Mononuclear cell (primary cell): ENCODE measurements around the gene MAP6. TPM values are rescaled to one million over a fixed set of nuclear protein-coding genes. Genes with fewer than 3 reads are reported as not detected.
A peak's percentile ranks its signal among the peaks of the same experiment; 100 is the strongest.
"Not testable (repeated sequence)": the region's sequence is repeated elsewhere in the genome, so short reads cannot be mapped to it uniquely, and the experiment has no call there.

Experiments used
- H3K27me3 ChIP-seq: 2 replicates; pipeline ENCODE4 v1.6.0; 2011; ENCODE audit warnings: low read length, control low read depth; ENCODE audit not compliant: insufficient read depth
- H3K4me1 ChIP-seq: 2 replicates; pipeline ENCODE4 v1.5.1; 2011; ENCODE audit warnings: mild to moderate bottlenecking, low read length, control low read depth; ENCODE audit not compliant: insufficient read depth
- H3K4me3 ChIP-seq: 2 replicates; pipeline ENCODE4 v1.5.1; 2011; ENCODE audit warnings: mild to moderate bottlenecking, low read length, moderate library complexity
- H3K9me3 ChIP-seq: 2 replicates; pipeline ENCODE4 v1.5.1; 2011; ENCODE audit warnings: low read depth, mild to moderate bottlenecking, control low read depth, low read length
- total RNA-seq: library from RNA; depleted of rRNA; stranded (reverse); fragments of >200 nt; gene quantifications from one replicate; pipeline ENCODE4 v1.2.3, GENCODE V29; 2012

Gene MAP6
- total RNA-seq, 1 donor = not detected

GRCh38 chr11:75595429-75595828 lies 73.4 kb downstream of the MAP6 start:
- Histone ChIP-seq H3K9me3 (no peaks in the 10 kb centered on the region), H3K27me3 (no peaks in the 10 kb centered on the region), H3K4me1 (no peaks in the 10 kb centered on the region), H3K4me3 (no peak overlapping the region)

- Histone ChIP-seq H3K9me3 (no peaks in the 10 kb centered on the region), H3K4me1 (no peaks in the 10 kb centered on the region), H3K4me3 (no peak overlapping the region), H3K27me3 (no peaks in the 10 kb centered on the region)
Measured at GRCh38 chr11:75594211-75594610, 74.6 kb downstream of the MAP6 start.

- Histone ChIP-seq H3K4me3 (no peak overlapping the region), H3K27me3 (no peaks in the 10 kb centered on the region), H3K4me1 (no peaks in the 10 kb centered on the region), H3K9me3 (no peaks in the 10 kb centered on the region)
Measured at GRCh38 chr11:75593286-75593915, 75.4 kb downstream of the MAP6 start.

GRCh38 chr11:75592715-75593114 lies 76.1 kb downstream of the MAP6 start:
- no peaks in the 10 kb centered on the region for H3K27me3 ChIP-seq
- no peaks in the 10 kb centered on the region for H3K4me1 ChIP-seq
- H3K9me3 ChIP-seq = no peaks in the 10 kb centered on the region
- H3K4me3 ChIP-seq = no peak overlapping the region

- Histone ChIP-seq H3K4me3 (no peak overlapping the region), H3K9me3 (no peaks in the 10 kb centered on the region), H3K4me1 (no peaks in the 10 kb centered on the region), H3K27me3 (no peaks in the 10 kb centered on the region)
Measured at GRCh38 chr11:75591966-75592365, 76.9 kb downstream of the MAP6 start.

GRCh38 chr11:75591371-75591770 lies 77.5 kb downstream of the MAP6 start:
- Histone ChIP-seq H3K4me1 (no peaks in the 10 kb centered on the region), H3K27me3 (no peaks in the 10 kb centered on the region), H3K9me3 (no peaks in the 10 kb centered on the region), H3K4me3 (no peak overlapping the region)

- no peaks in the 10 kb centered on the region for H3K9me3 ChIP-seq
- H3K27me3 ChIP-seq = no peaks in the 10 kb centered on the region
- H3K4me3 ChIP-seq = no peak overlapping the region
- no peaks in the 10 kb centered on the region for H3K4me1 ChIP-seq
Measured at GRCh38 chr11:75589933-75590332, 78.9 kb downstream of the MAP6 start.

- H3K4me3 ChIP-seq = no peak overlapping the region
- no peaks in the 10 kb centered on the region for H3K4me1 ChIP-seq
- no peaks in the 10 kb centered on the region for H3K27me3 ChIP-seq
- no peaks in the 10 kb centered on the region for H3K9me3 ChIP-seq
Measured at GRCh38 chr11:75589051-75589450, 79.8 kb downstream of the MAP6 start.

- Histone ChIP-seq H3K4me3 (no peak overlapping the region), H3K27me3 (no peaks in the 10 kb centered on the region), H3K4me1 (peaks cover 3% of the 10 kb centered on the region), H3K9me3 (no peaks in the 10 kb centered on the region)
Measured at GRCh38 chr11:75588051-75588481, 80.8 kb downstream of the MAP6 start.

GRCh38 chr11:75586395-75586794 lies 82.4 kb downstream of the MAP6 start:
- Histone ChIP-seq H3K4me3 (no peak overlapping the region), H3K9me3 (no peaks in the 10 kb centered on the region), H3K4me1 (peaks cover 10% of the 10 kb centered on the region), H3K27me3 (peaks cover 6% of the 10 kb centered on the region)

- no peak overlapping the region for H3K4me3 ChIP-seq
- H3K27me3 ChIP-seq = peaks cover 6% of the 10 kb centered on the region
- peaks cover 10% of the 10 kb centered on the region for H3K4me1 ChIP-seq
- H3K9me3 ChIP-seq = no peaks in the 10 kb centered on the region
Measured at GRCh38 chr11:75585293-75585670, 83.6 kb downstream of the MAP6 start.

GRCh38 chr11:75584659-75585292 lies 84.1 kb downstream of the MAP6 start:
- not testable (repeated sequence) for H3K9me3 ChIP-seq, H3K27me3 ChIP-seq, H3K4me3 ChIP-seq
- peaks cover 10% of the 10 kb centered on the region for H3K4me1 ChIP-seq

GRCh38 chr11:75583718-75584658 lies 84.8 kb downstream of the MAP6 start:
- Histone ChIP-seq H3K9me3 (no peaks in the 10 kb centered on the region), H3K4me3 (peak overlapping the region; percentile 33)

GRCh38 chr11:75582895-75583717 lies 85.7 kb downstream of the MAP6 start:
- Histone ChIP-seq H3K27me3 (peaks cover 6% of the 10 kb centered on the region), H3K4me1 (peaks cover 10% of the 10 kb centered on the region), H3K4me3 (peak overlapping the region; percentile 33), H3K9me3 (no peaks in the 10 kb centered on the region)

More at GRCh38 chr11:75583718-75584658, 84.8 kb downstream of the MAP6 start:
- Histone ChIP-seq H3K27me3 (peaks cover 6% of the 10 kb centered on the region), H3K4me1 (peaks cover 10% of the 10 kb centered on the region)
